SJCRH30 (cell line): Measurements from ENCODE around the gene CDH26. TPM values are rescaled to one million over a fixed set of nuclear protein-coding genes. Genes with fewer than 3 reads are reported as not detected.

Source experiments
- DNase-seq, 2 experiments: peaks; one replicate each; pipeline ENCODE4 v3.0.0-alpha.2; 2015 to 2020
- H3K27ac ChIP-seq: fragments of 250-450 bp; sonication (Bioruptor Pico); 2 replicates; pipeline ENCODE4 v1.5.1; 2020; ENCODE audit warnings: mild to moderate bottlenecking, moderate library complexity
- H3K27me3 ChIP-seq: fragments of 250-450 bp; sonication (Bioruptor Pico); 2 replicates; pipeline ENCODE4 v1.5.1; 2020; ENCODE audit warnings: mild to moderate bottlenecking, moderate library complexity
- H3K36me3 ChIP-seq: fragments of 250-450 bp; sonication (Bioruptor Pico); 2 replicates; pipeline ENCODE4 v1.5.1; 2020; ENCODE audit warnings: mild to moderate bottlenecking, moderate library complexity
- H3K4me1 ChIP-seq: fragments of 250-450 bp; sonication (Bioruptor Pico); 2 replicates; pipeline ENCODE4 v1.5.1; 2020; ENCODE audit warnings: mild to moderate bottlenecking, moderate library complexity
- H3K4me3 ChIP-seq: fragments of 250-450 bp; sonication (Bioruptor Pico); 2 replicates; pipeline ENCODE4 v1.5.1; 2020; ENCODE audit warnings: mild to moderate bottlenecking, moderate library complexity
- H3K9me3 ChIP-seq: fragments of 250-450 bp; sonication (Bioruptor Pico); replicated peaks from 2 replicates; pipeline ENCODE4 v1.5.1; 2020; ENCODE audit warnings: mild to moderate bottlenecking, moderate library complexity
- total RNA-seq: library from RNA; depleted of rRNA; stranded (reverse); fragments of >200 nt; shearing (Covaris generic); gene quantifications from 2 replicates; pipeline ENCODE4 v1.2.3, GENCODE V29; 2014

The CDH26 gene
- total RNA-seq, 1 experiment from 2014 or later: 0.32 TPM

DNA sequence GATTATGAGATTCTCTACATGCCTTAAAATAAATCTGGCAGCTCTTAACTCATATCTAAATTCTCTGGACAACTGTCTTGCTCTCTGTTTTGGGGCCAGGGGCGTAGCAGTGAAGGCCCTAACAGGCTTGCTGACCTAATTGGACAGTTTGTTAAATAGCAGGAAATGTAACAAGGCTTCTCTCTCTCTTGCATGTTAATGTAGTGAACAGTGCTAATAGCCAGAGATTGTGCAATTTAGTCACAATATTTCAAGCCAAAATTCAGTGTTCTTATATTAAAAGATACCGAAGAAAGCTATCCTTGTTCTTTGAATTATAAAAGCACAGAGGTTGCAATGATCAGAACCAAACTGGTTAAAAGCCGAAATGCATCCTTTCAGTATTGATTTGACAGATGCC lies 21.1 kb upstream of the CDH26 start:
- Histone ChIP-seq H3K9me3 (no peaks in the 10 kb centered on the region), H3K4me3 (no peak overlapping the region), H3K27ac (no peak overlapping the region), H3K4me1 (peaks cover 15% of the 10 kb centered on the region; the same call in 1 of the 2 replicates), H3K36me3 (peaks cover under 1% of the 10 kb centered on the region; the same call in 1 of the 2 replicates), H3K27me3 (no peaks in the 10 kb centered on the region)
- DNase-seq: no peak

DNA sequence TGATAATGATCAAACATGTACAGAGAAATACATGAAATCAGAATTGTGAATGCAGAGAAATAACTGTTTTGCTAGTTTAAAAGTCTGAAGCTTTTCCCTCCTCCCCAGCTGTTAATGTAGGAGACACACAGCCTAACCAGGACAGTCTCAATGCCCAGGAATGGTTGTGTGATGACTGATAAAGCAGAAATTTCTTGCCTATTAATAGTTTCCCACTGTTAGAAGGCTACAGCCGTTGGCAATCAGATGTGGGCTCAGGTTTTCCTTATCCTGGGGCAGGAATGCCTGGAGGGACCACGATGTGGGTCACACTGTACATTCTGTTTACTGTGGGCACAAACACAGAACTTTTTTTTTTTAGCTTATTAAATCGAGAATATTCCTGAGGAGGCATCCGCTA lies 20.0 kb upstream of the CDH26 start:
- Histone ChIP-seq H3K27ac (no peak overlapping the region), H3K27me3 (no peaks in the 10 kb centered on the region), H3K4me1 (peaks cover 15% of the 10 kb centered on the region; the same call in 1 of the 2 replicates), H3K36me3 (peaks cover 11% of the 10 kb centered on the region), H3K4me3 (no peak overlapping the region), H3K9me3 (no peaks in the 10 kb centered on the region)
- peak in 1 of 2 experiments; percentile 35 for DNase-seq

GRCh38 chr20:59938696-59939051 lies 19.5 kb upstream of the CDH26 start:
- no peak overlapping the region for H3K4me3 ChIP-seq
- H3K36me3 ChIP-seq: peaks cover 16% of the 10 kb centered on the region
- H3K9me3 ChIP-seq: no peaks in the 10 kb centered on the region
- peak in 1 of 2 experiments; percentile 19 for DNase-seq
- H3K27ac ChIP-seq: no peak overlapping the region
- H3K27me3 ChIP-seq: no peaks in the 10 kb centered on the region
- H3K4me1 ChIP-seq: peaks cover 15% of the 10 kb centered on the region; the same call in 1 of the 2 replicates

GRCh38 chr20:59939052-59939878 lies 19.0 kb upstream of the CDH26 start:
- DNase-seq: no peak
- H3K27ac ChIP-seq: no peak overlapping the region
- H3K9me3 ChIP-seq: no peaks in the 10 kb centered on the region
- peak overlapping the region; percentile 68 for H3K4me3 ChIP-seq
- H3K27me3 ChIP-seq: no peaks in the 10 kb centered on the region
- H3K36me3 ChIP-seq: peaks cover 20% of the 10 kb centered on the region
- H3K4me1 ChIP-seq: peaks cover 15% of the 10 kb centered on the region; the same call in 1 of the 2 replicates

- peak overlapping the region; percentile 5; the same call in 1 of the 2 replicates for H3K27ac ChIP-seq
- no peaks in the 10 kb centered on the region for H3K9me3 ChIP-seq
- H3K27me3 ChIP-seq: no peaks in the 10 kb centered on the region
- no peak for DNase-seq
- H3K4me3 ChIP-seq: peak overlapping the region; percentile 68
- H3K4me1 ChIP-seq: peaks cover 15% of the 10 kb centered on the region; the same call in 1 of the 2 replicates
- peaks cover 21% of the 10 kb centered on the region for H3K36me3 ChIP-seq
Observed at GRCh38 chr20:59939879-59940128, 18.4 kb upstream of the CDH26 start.

DNA sequence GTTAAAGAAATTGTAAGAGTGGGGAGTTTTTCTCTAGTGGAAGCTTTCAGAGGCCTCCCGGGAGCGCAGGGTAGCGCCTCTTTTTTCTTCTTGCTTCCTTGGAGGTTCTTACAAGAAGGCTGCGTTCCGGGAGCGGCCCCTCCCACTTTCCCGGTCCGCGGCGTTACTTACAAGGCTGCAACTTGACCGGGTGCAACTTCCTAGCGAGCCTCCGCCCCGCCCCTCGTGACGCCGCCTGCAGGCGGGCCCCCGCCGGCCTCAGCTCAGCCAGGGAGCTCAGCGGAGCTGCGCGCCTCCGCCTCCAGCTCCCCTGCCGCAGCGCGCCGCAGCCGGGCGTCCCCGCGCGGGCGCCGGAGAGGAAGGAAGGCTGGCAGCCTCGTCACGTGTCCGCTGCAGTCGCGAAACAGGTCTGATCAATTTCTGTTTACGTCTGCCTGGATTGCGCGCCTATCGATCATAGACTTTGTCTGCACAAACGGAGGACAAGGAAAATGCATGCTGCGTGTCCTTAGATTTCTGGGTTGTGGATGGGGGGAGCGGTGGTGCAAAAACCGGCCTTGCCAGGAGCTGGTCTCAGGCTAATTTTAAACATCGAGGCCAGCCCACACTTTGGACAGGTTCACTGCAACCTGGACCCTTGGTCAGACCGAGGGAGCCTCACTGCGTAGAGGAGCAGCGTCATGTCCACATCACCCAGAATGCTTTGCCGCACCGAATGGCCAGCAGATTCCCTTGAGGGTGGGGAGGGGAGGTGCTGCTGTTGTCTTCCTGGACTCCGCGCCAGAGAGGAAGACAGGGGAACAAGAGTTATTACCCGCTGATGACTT lies 17.9 kb upstream of the CDH26 start, which contains the start of the genes FAM217B and PPP1R3D:
Gene FAM217B, plus strand, starts transcription at position 261 of the 827 bp plus-strand sequence. CDS start 3,555 bp downstream, outside the sequence.
Gene PPP1R3D, minus strand, starts transcription at position 177 of the 827 bp plus-strand sequence. CDS start 374 bp downstream, outside the sequence.
- peak within 1 kb of the TSS; percentile 68 for H3K4me3 ChIP-seq
- H3K4me1 ChIP-seq: peaks cover 15% of the 10 kb centered on the region; the same call in 1 of the 2 replicates
- peak; percentile 97 for DNase-seq
- H3K27ac ChIP-seq: peak within 1 kb of the TSS; percentile 79
- no peaks in the 10 kb centered on the region for H3K9me3 ChIP-seq
- H3K36me3 ChIP-seq: peaks cover 21% of the 10 kb centered on the region
- no peaks in the 10 kb centered on the region for H3K27me3 ChIP-seq

DNA sequence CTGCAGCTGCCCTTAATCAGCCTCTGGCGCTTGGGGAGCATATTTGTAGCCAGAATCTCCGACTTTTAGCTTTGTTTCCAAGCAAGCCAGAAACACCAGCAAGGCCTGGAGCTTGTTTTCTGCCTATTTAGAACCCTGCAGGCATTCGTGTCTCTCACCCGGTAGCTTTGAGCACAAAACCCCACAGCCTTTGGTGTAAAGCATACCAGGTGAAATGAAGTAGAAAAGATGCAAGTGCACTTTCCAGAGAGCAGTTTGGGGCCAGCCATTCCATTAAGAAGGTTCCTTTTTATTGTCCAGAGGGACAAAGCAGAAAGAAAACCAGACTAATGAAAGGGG lies 17.3 kb upstream of the CDH26 start:
- H3K27ac ChIP-seq: peak overlapping the region; percentile 79
- no peaks in the 10 kb centered on the region for H3K9me3 ChIP-seq
- no peak for DNase-seq
- H3K27me3 ChIP-seq: no peaks in the 10 kb centered on the region
- H3K4me3 ChIP-seq: peak overlapping the region; percentile 68
- peaks cover 15% of the 10 kb centered on the region; the same call in 1 of the 2 replicates for H3K4me1 ChIP-seq
- H3K36me3 ChIP-seq: peaks cover 21% of the 10 kb centered on the region

GRCh38 chr20:59942245-59942644 lies 16.0 kb upstream of the CDH26 start:
- H3K27me3 ChIP-seq: no peaks in the 10 kb centered on the region
- H3K27ac ChIP-seq: no peak overlapping the region
- peaks cover 21% of the 10 kb centered on the region for H3K36me3 ChIP-seq
- H3K4me1 ChIP-seq: peaks cover 15% of the 10 kb centered on the region; the same call in 1 of the 2 replicates
- no peaks in the 10 kb centered on the region for H3K9me3 ChIP-seq
- DNase-seq: no peak
- no peak overlapping the region for H3K4me3 ChIP-seq

DNA sequence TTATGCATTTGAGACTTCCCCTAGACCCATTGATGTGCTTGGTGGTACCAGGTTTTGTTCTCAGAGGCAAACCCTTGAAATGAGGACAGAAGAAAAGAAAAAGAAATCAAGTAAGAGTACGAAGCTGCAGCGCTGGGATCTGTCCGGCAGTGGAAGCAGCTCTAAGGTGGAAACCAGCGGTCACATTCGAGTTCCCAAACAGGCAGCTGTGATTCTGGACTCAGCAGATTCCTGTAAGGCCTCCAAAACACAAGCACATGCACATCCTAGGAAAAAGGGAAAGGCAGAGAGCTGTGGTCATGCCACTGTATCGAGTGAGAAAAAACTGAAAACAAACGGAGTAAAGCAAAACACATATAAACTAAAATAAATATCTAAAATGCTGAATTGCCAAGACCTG lies 13.5 kb upstream of the CDH26 start:
- H3K9me3 ChIP-seq: no peaks in the 10 kb centered on the region
- H3K4me1 ChIP-seq: peaks cover 9% of the 10 kb centered on the region; the same call in 1 of the 2 replicates
- no peak overlapping the region for H3K4me3 ChIP-seq
- no peak overlapping the region for H3K27ac ChIP-seq
- DNase-seq: no peak
- H3K36me3 ChIP-seq: peaks cover 21% of the 10 kb centered on the region
- no peaks in the 10 kb centered on the region for H3K27me3 ChIP-seq

- Histone ChIP-seq H3K27ac (no peak overlapping the region), H3K27me3 (no peaks in the 10 kb centered on the region), H3K9me3 (no peaks in the 10 kb centered on the region), H3K4me1 (peaks cover 9% of the 10 kb centered on the region; the same call in 1 of the 2 replicates), H3K4me3 (no peak overlapping the region), H3K36me3 (peaks cover 21% of the 10 kb centered on the region)
- DNase-seq: no peak
Observed at GRCh38 chr20:59945175-59945574, 13.0 kb upstream of the CDH26 start.

GRCh38 chr20:59945731-59946130 lies 12.5 kb upstream of the CDH26 start:
- Histone ChIP-seq H3K27ac (no peak overlapping the region), H3K4me1 (peaks cover 9% of the 10 kb centered on the region; the same call in 1 of the 2 replicates), H3K9me3 (no peaks in the 10 kb centered on the region), H3K27me3 (no peaks in the 10 kb centered on the region), H3K36me3 (peaks cover 21% of the 10 kb centered on the region), H3K4me3 (no peak overlapping the region)
- DNase-seq: no peak

DNA sequence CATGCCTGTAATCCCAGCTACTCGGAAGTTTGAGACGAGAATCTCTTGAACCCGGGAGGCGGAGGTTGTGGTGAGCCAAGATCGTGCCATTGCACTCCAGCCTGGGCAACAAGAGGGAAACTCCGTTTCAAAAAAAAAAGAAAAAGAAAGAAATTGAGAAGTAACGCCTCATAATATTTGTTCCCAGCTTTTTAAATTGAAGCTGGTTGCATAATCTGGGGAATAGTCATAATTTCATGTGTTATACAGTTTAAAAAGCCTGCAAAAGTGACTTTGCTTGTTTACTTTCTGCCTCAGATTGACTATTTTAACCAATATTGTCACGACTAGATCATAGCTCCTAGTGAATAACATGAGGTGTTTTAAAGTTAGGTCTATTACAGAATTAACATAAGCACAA lies 10.8 kb upstream of the CDH26 start:
- H3K4me3 ChIP-seq: no peak overlapping the region
- H3K9me3 ChIP-seq: no peaks in the 10 kb centered on the region
- no peak overlapping the region for H3K27ac ChIP-seq
- H3K4me1 ChIP-seq: no peaks in the 10 kb centered on the region
- peaks cover 18% of the 10 kb centered on the region for H3K36me3 ChIP-seq
- DNase-seq: no peak
- no peaks in the 10 kb centered on the region for H3K27me3 ChIP-seq

DNA sequence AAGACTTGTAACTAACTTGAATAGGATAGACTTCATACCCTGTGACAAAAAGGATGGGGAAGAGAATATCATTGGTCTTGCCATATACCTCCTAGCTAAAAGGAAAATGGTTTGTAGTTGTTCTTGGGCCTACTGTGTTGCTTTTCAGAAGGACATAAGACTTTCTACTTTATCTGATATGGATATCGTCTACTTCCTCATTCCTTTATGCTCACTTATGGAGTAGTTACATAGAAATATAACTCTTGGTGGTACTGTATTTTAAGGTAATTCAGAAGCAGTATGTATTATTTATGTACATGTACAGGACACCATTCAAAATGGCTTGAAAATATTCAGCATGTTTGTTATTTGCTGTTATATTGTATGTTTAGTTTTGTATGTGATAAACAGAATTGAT lies 10.0 kb upstream of the CDH26 start:
- no peak overlapping the region for H3K4me3 ChIP-seq
- H3K27ac ChIP-seq: no peak overlapping the region
- H3K4me1 ChIP-seq: no peaks in the 10 kb centered on the region
- H3K36me3 ChIP-seq: peaks cover 10% of the 10 kb centered on the region
- no peaks in the 10 kb centered on the region for H3K27me3 ChIP-seq
- DNase-seq: no peak
- H3K9me3 ChIP-seq: no peaks in the 10 kb centered on the region

- H3K27me3 ChIP-seq: no peaks in the 10 kb centered on the region
- no peaks in the 10 kb centered on the region for H3K9me3 ChIP-seq
- H3K4me3 ChIP-seq: no peak overlapping the region
- no peak overlapping the region for H3K27ac ChIP-seq
- DNase-seq: peak; percentile 58 to 86
- H3K36me3 ChIP-seq: peaks cover 2% of the 10 kb centered on the region
- no peaks in the 10 kb centered on the region for H3K4me1 ChIP-seq
Observed at GRCh38 chr20:59948828-59949720, 9.1 kb upstream of the CDH26 start.
